Endothelial cell (in vitro differentiated cells): Measurements from ENCODE around the gene HDHD5. TPM values are rescaled to one million over a fixed set of nuclear protein-coding genes. Genes with fewer than 3 reads are reported as not detected.

Experiments
- DNase-seq: peaks from one replicate; pipeline ENCODE4 v3.0.0; 2021; ENCODE audit warnings: low spot score
- H3K27ac Mint-ChIP-seq: one replicate; pipeline ENCODE4 v1.8.0; 2021; ENCODE audit warnings: mixed read lengths, inconsistent platforms; ENCODE audit not compliant: unreplicated experiment
- H3K27me3 Mint-ChIP-seq: one replicate; pipeline ENCODE4 v1.8.0; 2021; ENCODE audit warnings: mild to moderate bottlenecking, moderate library complexity, mixed read lengths, inconsistent platforms; ENCODE audit not compliant: unreplicated experiment
- H3K36me3 Mint-ChIP-seq: one replicate; pipeline ENCODE4 v1.8.0; 2021; ENCODE audit warnings: mild to moderate bottlenecking, low read depth, mixed read lengths, inconsistent platforms; ENCODE audit not compliant: unreplicated experiment
- H3K4me1 Mint-ChIP-seq: one replicate; pipeline ENCODE4 v1.8.0; 2021; ENCODE audit warnings: mild to moderate bottlenecking, mixed read lengths, inconsistent platforms; ENCODE audit not compliant: unreplicated experiment
- H3K4me3 Mint-ChIP-seq: one replicate; pipeline ENCODE4 v1.8.0; 2021; ENCODE audit warnings: mild to moderate bottlenecking, mixed read lengths, inconsistent platforms; ENCODE audit not compliant: unreplicated experiment
- H3K9me3 Mint-ChIP-seq: one replicate; pipeline ENCODE4 v1.8.0; 2021; ENCODE audit warnings: mixed read lengths, inconsistent platforms; ENCODE audit not compliant: unreplicated experiment
- total RNA-seq: library from RNA; stranded (reverse); fragmentation: NEBNext Ultra II Directional; extraction: Animal tissue kit (Norgen Biotek cat#: 25700); gene quantifications from one replicate; pipeline ENCODE4 v1.2.1, GENCODE V29; 2021; ENCODE audit not compliant: unreplicated experiment
- TF ChIP-seq, protein P1 (sequence below): fragments of 200-600 bp; sonication (generic); IDR thresholded peaks from one replicate; pipeline ENCODE4 v1.5.0; 2021; ENCODE audit warnings: antibody characterized with exemption; ENCODE audit not compliant: unreplicated experiment

Gene HDHD5
- total RNA-seq, 1 donor from 2014 or later, result 60.5 TPM

GRCh38 chr22:17114173-17114897 lies 44.7 kb downstream of the HDHD5 start:
- peak overlapping the region; percentile 33 for H3K27ac Mint-ChIP-seq
- H3K4me1 Mint-ChIP-seq, result peaks cover 60% of the 10 kb centered on the region
- H3K27me3 Mint-ChIP-seq, result peaks cover 22% of the 10 kb centered on the region
- H3K36me3 Mint-ChIP-seq, result peaks cover 30% of the 10 kb centered on the region
- no peak for DNase-seq
- no peak overlapping the region for H3K4me3 Mint-ChIP-seq
- H3K9me3 Mint-ChIP-seq, result no peaks in the 10 kb centered on the region
- TF ChIP-seq, protein P1, sequence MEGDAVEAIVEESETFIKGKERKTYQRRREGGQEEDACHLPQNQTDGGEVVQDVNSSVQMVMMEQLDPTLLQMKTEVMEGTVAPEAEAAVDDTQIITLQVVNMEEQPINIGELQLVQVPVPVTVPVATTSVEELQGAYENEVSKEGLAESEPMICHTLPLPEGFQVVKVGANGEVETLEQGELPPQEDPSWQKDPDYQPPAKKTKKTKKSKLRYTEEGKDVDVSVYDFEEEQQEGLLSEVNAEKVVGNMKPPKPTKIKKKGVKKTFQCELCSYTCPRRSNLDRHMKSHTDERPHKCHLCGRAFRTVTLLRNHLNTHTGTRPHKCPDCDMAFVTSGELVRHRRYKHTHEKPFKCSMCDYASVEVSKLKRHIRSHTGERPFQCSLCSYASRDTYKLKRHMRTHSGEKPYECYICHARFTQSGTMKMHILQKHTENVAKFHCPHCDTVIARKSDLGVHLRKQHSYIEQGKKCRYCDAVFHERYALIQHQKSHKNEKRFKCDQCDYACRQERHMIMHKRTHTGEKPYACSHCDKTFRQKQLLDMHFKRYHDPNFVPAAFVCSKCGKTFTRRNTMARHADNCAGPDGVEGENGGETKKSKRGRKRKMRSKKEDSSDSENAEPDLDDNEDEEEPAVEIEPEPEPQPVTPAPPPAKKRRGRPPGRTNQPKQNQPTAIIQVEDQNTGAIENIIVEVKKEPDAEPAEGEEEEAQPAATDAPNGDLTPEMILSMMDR, result no peak

- peaks cover 18% of the 10 kb centered on the region for H3K27me3 Mint-ChIP-seq
- no peak overlapping the region for H3K27ac Mint-ChIP-seq
- no peak for DNase-seq
- H3K4me1 Mint-ChIP-seq, result peaks cover 55% of the 10 kb centered on the region
- no peak overlapping the region for H3K4me3 Mint-ChIP-seq
- no peaks in the 10 kb centered on the region for H3K9me3 Mint-ChIP-seq
- H3K36me3 Mint-ChIP-seq, result peaks cover 26% of the 10 kb centered on the region
- TF ChIP-seq, protein P1, result no peak
Measured at GRCh38 chr22:17113600-17113999, 45.5 kb downstream of the HDHD5 start.

- no peak for DNase-seq
- TF ChIP-seq, protein P1, result no peak
- H3K4me3 Mint-ChIP-seq, result no peak overlapping the region
- H3K9me3 Mint-ChIP-seq, result no peaks in the 10 kb centered on the region
- H3K4me1 Mint-ChIP-seq, result peaks cover 45% of the 10 kb centered on the region
- peaks cover 24% of the 10 kb centered on the region for H3K36me3 Mint-ChIP-seq
- H3K27me3 Mint-ChIP-seq, result peaks cover 12% of the 10 kb centered on the region
- H3K27ac Mint-ChIP-seq, result no peak overlapping the region
Measured at GRCh38 chr22:17112491-17113042, 46.5 kb downstream of the HDHD5 start.

DNA sequence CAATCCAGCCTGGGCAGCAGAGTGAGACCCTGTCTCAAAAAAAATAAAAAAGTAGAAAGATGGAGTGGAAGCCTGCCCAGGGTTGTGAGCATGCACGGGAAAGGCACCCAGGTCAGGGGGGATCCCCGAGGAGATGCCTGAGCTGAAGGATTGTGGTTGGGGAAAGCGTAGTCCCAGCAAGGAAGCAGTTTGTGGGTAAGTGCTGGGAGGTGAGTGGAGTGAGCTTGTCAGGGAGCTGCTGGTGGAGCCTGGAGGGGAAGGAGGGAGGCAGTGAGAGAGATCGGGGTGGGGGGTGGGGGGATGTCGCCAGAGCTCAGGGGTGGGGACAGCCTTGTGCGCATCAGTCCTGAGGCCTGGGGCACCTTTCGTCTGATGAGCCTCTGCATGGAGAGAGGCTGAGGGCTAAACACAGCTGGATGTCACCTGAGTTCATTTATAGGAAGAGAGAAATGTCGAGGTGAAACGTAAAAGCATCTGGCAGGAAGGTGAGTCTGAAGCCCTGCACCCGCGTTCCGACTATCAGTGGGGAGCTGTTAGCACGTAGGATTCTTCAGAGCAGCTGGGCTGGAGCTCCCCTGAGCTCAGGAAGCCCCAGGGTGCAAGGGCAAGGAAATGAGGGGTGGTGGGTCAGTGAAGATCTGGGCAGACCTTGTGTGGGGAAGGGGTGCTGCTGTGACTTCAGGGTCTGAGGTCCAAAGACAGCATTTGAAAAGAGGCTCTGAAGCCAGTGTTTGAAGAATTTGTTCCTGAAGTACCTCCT lies 48.1 kb downstream of the HDHD5 start:
- TF ChIP-seq, protein P1, result no peak
- H3K4me1 Mint-ChIP-seq, result peaks cover 29% of the 10 kb centered on the region
- H3K9me3 Mint-ChIP-seq, result no peaks in the 10 kb centered on the region
- peak overlapping the region; percentile 48 for H3K27ac Mint-ChIP-seq
- peaks cover 17% of the 10 kb centered on the region for H3K27me3 Mint-ChIP-seq
- DNase-seq, result no peak
- no peak overlapping the region for H3K4me3 Mint-ChIP-seq
- H3K36me3 Mint-ChIP-seq, result peaks cover 30% of the 10 kb centered on the region
